Mucosa of gallbladder (tissue), 1 donor: ENCODE measurements around the gene ABCG1. TPM values are rescaled to one million over a fixed set of nuclear protein-coding genes. Genes with fewer than 3 reads are reported as not detected.

Experiments used
- DNase-seq: peaks from one replicate; pipeline ENCODE4 v3.0.0-alpha.2; 2020; ENCODE audit warnings: low spot score
- total RNA-seq: library from RNA; stranded (reverse); gene quantifications from one replicate; pipeline ENCODE4 v1.2.1, GENCODE V29; 2021
- donor health status: DM: no; HTN: no; CAD: no.

ABCG1 gene
- total RNA-seq, 1 donor from 2014 or later, result 19.5 TPM

GRCh38 chr21:42304556-42305454, 85.9 kb downstream of the ABCG1 start:
- DNase-seq, result no peak

DNA sequence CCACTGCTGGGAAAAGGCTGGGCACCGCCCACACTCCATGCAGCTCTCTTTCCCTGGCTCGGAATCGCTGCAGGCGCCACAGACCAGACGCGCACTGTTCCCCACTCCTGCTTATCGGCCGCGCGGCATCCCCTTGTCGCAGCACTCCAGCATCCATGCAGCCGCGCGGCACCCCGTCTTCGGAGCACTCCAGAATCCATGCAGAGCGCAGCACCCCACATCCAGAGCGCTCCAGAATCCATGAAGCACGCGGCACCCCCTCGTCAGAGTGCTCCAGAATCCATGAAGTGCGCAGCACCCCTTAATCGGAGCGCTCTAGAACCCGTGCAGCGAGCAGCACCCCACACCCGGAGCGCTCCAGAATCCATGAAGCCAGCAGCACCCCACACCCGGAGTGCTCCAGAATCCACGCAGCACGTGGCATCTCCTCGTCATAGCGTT, 86.8 kb downstream of the ABCG1 start:
- DNase-seq, result no peak

DNA sequence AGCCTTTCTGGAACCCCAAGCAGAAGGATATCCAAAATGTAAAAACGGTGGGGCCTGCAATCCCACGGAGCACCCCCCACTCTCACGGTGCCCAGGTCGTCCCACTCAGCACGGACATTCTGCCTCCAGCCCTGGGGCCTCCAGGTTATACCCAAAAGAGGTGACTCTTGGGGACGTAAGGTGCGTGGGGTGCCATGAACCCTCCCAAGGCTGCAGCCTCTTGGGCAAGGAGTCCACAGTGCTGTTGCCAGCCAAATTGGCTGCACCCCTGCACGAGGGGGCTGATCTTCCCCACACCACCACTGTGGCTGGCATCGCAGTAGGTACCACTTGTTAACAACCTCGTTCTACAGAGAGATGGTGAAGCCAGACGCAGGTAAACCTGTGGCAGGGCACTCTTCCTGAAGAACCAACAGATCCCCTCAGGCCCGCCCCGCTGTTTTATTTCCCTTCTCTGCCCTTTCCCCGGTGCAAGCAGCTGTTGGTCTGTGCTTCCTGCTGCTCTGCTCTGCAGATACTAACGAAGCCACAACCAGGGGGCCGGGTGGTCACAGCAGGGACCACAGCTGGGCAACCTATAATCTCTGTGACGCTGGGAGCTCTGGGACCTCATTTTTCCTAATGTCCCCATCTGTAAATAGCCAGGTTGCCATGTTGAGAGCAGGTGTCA, 87.6 kb downstream of the ABCG1 start:
- DNase-seq, result no peak

- DNase-seq, result no peak
These were observed 88.2 kb downstream of the ABCG1 start for GRCh38 chr21:42307106-42307505.

GRCh38 chr21:42308161-42308913, 89.4 kb downstream of the ABCG1 start:
- DNase-seq, result no peak

DNA sequence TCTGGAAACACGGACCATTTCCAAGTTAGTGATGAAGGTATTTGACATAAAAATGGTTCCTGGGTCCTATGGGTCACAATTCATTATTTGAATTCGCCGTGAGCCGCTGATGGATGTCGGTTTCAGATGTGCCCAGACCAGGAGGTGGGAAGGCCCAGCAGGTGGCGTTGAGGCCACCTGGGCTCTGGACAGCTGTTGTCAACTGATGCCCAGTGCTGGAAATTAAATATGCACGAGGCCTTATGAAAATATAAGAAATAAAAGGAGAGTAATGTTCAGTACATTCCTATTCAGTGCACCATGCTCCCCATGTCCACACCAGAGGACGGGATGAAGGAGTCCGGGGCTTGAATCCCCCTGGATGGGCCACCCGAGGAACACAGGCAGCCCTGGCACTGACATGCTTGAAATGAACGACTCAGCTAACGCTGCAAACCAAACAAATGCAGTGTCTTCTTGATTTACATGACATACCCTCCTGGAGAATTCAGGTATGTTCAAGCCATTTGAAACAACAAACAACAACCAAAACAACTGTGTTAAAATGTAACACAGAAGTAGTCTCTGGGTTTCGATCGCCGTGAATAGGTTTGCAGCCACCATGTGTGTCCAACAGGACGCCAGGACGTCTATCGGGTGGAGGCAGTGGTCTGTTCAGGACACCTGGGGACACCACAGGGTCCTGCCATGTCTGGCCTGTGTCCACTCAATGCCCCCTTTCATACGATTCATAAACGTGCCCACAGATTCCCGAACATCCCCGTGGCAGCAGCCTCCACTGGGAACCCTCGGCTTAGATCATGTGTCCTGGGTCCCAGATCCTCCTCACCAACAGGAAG, 90.2 kb downstream of the ABCG1 start:
- no peak for DNase-seq

GRCh38 chr21:42309753-42310213, 90.8 kb downstream of the ABCG1 start:
- peak; percentile 67 for DNase-seq

DNA sequence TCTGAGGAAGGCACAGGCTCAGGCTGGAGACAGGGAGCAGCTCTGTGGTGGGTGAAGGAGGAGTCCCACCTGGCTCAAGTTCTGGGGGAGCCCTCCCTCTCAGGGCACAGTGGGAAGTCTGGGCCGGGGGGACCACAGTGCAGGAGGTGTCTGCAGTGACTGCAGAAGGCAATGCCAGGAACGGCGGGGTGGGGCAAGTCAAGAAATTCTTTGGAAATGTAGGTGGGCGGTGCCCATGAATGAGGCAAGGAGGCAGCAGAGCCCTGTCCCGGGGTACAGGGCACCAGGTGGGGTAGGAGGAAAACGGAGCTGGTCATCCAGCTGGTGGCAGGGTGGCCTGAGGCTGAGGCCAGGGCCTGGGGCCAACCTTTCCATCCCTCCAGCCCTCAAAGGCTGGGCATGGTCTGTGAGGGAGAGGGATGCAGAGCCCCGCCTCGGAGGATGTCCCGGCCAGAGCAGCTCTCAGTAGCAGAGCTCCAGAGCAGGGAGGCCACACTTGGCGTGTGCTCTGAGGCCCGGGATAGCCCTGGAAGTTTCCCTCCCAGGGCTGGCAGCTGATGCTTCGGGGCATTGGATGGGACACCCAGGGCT, 91.6 kb downstream of the ABCG1 start:
- DNase-seq, result no peak

GRCh38 chr21:42311160-42311559, 92.2 kb downstream of the ABCG1 start:
- no peak for DNase-seq

GRCh38 chr21:42311816-42312625, 93.1 kb downstream of the ABCG1 start:
- DNase-seq, result no peak

GRCh38 chr21:42312626-42313104, 93.7 kb downstream of the ABCG1 start:
- DNase-seq, result no peak

DNA sequence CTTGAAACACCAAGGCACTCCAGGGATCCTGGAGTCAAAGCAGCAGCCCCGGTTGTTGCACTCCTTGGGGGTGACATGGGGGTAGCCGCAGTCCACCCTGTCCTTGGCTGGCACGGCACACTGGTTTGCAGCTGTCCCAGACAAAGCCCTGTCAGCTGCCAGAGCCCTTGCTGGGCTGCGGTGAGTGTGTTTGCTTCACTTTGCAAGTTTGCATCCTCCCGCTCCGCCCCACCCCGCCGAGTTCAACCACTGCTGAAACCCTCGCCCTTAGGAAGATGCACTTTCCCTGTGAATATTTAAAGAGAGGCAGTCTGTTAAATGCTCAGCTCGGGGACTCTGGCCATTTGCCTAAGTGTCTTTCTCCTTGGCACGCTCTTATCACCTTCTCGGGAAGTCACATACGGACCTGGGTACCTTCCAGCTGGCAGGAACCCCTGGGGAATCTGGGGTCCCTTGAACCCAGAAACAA, 94.6 kb downstream of the ABCG1 start:
- DNase-seq, result peak; percentile 82

DNA sequence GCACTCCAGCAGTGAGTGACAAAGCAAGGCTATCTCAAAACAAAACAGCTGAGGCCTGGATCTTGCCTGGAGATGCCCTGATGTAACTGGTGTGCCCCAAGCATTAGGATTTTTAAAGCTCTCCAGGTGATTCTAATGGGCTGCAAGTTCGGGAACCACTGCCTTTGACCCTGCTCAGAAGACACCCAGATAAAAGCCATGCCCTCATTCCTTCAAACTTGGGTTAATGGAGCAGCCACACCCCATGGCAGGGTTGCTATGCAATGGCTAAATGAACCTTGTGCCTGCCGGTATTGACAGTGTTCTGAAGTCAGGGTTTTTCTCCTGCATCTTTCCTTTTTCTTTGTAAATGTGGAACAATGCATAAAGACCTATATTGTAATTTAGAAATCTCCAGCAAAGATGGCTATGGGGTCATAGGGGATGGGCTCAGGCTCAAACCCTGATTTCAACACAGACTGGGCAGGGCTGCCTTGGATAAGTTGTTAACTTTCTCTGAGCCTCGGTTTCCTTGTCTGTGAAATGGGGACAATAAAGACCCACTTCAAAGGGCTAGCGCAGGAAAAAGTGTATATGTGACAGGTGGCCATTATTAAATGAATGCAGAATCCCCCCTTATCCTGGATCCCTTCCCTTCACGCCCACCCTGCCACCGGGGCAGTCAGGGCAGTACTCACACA, 95.8 kb downstream of the ABCG1 start:
- DNase-seq, result peak; percentile 58

DNA sequence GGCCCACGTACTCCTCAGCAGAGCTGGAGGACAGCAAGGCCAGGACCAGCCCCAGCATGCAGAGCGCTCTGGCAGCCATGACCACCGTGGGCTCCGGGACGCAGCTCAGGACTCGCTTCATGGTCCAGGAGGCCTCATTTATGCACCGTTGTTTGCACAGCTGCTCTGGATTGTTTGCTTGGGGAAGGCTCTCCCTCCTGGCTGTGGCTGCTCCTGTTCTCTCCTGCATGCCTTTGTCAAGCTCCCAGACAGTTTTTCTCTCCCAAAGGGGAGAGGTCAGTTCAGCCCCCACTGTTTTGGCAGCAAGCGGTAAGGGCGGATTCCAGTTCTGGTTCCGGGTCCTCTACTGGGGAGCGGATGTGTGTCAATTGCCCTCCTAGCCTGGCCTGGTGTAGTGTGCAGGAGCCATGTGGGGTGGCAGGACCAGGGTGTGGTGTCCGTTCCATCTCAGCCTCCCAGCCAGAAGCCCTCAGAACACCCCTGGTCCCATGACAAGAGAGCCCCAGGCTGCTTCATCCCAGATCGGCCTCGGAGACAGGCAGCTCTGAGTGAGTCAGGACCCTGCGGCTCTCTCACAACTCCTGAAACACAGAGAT, 96.5 kb downstream of the ABCG1 start, which contains the start of gene TFF3:
TFF3 (minus strand) TSS at position 114 of the 596 bp plus-strand sequence; CDS start at position 79, 35 bp downstream.
- peak; percentile 75 for DNase-seq

DNA sequence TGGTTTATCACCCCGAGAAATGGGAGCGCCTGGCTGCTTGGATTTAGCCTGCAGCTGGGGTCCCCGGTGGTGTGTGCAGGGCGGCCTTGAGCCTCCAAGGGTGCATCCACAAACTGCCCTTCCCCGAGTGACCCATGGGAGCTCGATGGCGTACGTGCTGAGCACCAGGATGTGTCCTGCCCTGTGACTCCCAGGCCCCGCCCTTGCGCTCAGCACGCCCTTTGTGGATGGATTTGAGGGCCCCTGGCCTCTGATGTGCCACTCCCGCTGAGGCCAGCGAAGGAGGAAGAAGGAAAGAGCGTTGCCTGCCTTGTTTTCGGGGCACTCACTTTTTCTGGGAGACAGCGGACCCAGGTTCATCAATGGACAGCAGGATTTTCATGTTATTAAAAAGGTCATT, 98.0 kb downstream of the ABCG1 start:
- peak; percentile 51 for DNase-seq

DNA sequence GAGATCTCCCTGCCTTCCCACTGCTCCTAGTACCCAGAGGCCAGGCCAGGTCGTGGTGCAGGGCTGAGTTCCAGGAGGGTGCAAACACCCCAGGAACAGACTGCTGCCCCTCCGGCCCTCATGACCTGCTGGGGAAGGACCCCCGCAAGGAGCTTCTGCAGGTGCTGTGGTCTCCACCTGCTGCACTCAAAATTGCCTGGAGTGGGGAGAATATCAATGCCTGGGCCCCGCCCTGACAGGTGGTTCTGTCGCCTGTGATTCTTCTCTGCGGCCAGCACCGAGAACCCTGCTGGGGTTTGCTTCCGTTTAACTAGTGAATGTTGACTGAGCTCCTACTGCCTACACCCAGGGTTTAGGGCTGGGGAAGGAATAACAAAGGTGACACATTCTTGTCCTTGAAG, 98.4 kb downstream of the ABCG1 start:
- DNase-seq, result no peak

DNA sequence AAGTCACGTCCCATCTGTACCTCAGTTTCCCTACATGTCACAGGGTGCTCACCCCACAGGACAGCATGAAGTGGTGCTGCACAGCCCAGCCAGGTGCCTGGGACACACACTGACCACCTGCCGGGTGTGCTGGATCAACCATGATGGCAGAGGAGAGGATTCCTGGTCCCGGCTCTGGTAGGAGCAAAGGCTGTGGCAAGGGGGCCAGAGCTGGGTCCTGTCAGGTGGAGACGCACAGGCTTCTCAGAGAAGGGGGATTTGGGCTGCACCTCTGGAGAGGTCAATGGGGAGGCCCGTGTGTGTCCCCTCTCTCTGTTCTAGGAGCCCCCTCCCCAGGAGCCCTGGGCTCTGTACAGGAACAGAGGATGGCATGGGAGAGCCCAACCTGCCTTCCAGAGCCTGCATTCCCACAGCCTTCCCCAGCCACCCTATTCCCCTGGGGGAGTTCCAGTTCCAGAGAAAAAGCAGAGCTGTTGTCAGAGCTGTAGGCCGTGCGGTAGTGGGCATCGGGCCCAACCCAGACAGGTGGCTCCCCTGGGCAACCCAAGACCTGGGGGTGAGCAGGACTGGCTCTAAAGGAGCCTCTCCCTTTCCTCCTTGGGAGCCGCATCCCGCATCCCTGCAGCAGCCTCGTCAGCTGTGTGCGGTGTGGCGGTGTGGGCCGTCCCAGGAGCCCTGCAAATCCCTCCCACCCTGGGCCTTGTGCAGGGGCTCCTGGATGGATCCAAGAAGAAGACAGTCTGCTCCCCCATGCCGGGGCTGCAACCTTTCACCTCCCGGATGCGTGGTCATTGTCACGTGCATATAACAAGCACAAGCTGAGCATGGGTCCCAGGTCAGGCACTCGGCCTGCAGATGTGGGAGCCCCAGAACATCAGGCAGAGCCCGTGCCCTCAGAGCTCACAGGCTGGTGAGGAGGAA, 99.1 kb downstream of the ABCG1 start:
- no peak for DNase-seq
